ENCODE data around the gene GALNT13. TPM values are rescaled to one million over a fixed set of nuclear protein-coding genes. Genes with fewer than 3 reads are reported as not detected.

The GALNT13 gene
- total RNA-seq, 1 donor from 2014 or later: 0.46 TPM

GRCh38 chr2:154125891-154126290 is 254.2 kb downstream of the GALNT13 start:
- no peak for DNase-seq (ENCODE audit: low read depth, low spot score)

DNA sequence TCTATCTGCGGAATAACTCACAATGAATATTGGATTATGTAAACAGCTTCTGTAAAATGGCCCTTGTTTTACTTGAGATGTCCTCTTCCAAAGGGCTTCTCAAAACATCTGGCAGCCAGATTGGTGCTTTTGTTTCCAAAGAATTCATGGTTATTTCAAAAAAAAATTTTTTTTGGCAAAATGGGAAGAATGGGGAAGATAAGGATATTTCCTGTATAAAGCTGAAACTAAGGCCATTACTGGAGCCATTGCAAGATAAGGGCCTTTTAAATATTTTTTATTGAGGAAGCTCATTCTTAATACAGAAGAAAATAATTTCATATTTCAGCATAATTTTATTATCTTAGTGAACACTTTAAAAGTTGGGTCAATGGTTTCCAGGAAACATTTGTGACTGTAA is 259.1 kb downstream of the GALNT13 start:
- DNase-seq (ENCODE audit: low read depth, low spot score): no peak

DNA sequence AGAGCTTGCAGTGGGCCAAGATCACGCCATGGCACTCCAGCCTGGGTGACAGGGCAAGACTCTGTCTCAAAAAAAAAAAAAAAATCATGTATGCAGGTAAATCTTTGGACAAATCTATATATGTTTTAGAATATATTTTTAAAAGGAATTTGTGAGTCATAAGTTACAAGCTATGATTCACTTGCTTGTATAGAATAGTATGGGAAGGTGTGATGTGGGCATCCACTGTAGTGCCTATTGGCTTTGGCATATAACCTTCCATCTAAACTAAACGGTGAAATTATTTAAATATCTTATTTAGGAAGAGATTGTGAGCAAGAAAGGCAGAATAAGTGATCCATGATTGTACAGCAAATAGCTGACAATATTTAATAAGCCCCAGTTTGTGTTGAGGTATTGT is 261.1 kb downstream of the GALNT13 start:
- no peak for DNase-seq (ENCODE audit: low read depth, low spot score)

- no peak for DNase-seq (ENCODE audit: low read depth, low spot score)
These were observed 262.1 kb downstream of the GALNT13 start for GRCh38 chr2:154133823-154134222.

GRCh38 chr2:154140249-154141025 is 268.7 kb downstream of the GALNT13 start:
- no peak for DNase-seq (ENCODE audit: low read depth, low spot score)

DNA sequence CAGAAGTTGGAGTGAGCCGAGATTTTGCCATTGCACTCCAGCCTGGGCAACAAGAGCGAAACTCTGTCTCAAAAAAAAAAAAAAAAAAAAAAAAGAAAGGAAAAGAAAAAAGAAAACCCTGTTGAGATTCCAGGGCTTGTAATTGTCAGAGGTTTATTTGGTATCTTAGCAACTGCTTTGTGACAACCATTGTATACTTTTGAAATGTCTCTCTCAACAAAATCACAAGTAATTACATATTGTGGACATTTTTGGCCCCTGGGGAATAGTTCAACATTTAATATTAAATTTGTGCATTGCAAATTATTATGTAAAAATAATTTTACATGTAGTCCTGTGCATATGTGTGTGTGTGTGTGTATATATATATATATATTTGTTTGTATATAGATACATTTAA is 270.8 kb downstream of the GALNT13 start:
- no peak for DNase-seq (ENCODE audit: low read depth, low spot score)

- no peak for DNase-seq (ENCODE audit: low read depth, low spot score)
These were observed 271.4 kb downstream of the GALNT13 start for GRCh38 chr2:154143105-154143504.

DNA sequence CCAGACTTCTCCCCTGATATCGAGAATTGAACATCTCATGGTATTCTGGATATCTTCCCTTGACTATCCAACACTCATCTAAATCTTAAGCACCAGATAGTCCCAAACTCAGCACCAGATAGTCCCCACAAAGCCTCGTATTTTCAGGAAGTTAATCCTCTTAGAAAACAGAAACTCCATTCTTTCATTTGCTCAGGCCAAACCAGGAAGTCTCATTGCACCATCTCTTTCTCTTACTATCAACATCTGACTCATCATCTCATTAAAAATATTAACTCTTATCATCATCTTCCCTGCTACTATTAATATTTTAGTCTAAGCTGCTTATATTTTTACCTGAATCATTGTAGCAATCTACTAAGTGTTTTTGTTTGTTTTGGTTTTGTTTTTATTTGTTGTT is 286.4 kb downstream of the GALNT13 start:
- no peak for DNase-seq (ENCODE audit: low read depth, low spot score)

DNA sequence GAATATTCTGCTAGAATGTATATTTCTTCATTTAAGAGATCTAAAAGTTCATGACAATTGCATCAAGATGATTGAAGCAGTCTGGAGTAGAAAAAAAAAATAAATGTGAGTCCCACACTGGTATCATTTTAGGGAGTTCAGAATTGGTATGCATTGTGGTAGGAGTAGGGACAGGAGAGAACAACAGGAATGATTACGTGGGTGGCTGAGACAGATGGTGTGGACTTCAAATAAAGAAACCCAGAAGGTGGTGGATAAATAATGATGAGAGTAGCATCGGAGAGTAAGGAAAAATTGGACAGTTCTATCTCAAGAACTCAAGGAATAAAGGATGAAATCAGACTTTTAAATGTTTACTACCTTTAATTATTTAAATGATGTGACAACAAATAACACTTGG is 289.6 kb downstream of the GALNT13 start:
- DNase-seq (ENCODE audit: low read depth, low spot score): no peak

DNA sequence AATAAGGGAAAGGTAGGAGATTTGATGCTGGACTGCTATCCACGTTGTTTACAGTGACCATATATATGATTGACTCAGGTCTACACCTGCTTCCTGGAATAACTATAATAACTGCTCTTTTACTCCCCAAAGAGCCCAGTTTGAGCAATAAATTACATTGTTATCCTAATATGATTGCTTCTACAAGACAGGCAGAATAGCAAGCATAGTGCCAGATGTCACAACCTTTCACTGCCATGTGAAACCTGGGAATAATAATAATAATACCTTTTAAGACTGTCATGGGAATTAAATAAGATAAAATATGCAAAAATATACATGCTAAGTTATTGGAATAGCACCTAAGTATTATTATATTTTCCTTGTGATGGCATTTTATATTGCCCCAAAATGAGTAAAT is 298.7 kb downstream of the GALNT13 start:
- DNase-seq (ENCODE audit: low read depth, low spot score): no peak

GRCh38 chr2:154173164-154173563 is 301.4 kb downstream of the GALNT13 start:
- DNase-seq (ENCODE audit: low read depth, low spot score): no peak

DNA sequence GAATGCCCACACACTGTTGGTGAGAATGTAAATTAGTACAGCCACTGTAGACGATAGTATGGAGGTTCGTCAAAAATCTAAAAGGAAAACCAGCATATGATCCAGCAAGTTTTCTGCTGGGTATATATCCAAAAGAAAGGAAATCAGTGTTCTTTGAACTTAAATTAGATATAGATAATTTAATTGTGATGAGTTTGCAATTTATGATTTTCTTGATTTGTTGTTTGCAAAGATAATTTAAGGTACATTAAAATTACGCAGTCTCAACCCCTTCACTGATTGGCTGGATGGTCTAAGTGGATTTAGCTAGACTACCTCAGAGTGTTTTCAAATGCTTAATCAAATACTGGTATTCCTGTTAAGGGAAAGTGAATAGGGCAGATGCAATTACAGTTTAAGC is 302.2 kb downstream of the GALNT13 start:
- no peak for DNase-seq (ENCODE audit: low read depth, low spot score)

DNA sequence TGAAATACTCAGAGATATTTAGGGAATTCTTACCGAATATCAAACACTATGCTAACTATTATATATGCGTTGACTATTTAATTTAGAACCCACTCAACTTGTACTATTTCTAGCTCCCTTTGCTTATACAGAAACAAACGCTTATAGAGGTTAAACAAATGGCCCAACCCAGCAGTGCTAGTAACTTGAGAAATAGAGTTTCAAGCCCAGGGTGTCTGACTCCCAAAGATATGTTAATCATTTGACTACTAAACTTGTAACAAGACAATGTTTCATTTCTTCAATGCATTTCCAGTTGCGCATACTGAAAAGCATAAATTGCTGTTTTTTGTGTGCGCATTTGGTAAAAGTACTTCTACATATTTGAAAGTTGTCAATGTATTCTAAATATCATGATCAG is 310.3 kb downstream of the GALNT13 start:
- DNase-seq (ENCODE audit: low read depth, low spot score): no peak

DNA sequence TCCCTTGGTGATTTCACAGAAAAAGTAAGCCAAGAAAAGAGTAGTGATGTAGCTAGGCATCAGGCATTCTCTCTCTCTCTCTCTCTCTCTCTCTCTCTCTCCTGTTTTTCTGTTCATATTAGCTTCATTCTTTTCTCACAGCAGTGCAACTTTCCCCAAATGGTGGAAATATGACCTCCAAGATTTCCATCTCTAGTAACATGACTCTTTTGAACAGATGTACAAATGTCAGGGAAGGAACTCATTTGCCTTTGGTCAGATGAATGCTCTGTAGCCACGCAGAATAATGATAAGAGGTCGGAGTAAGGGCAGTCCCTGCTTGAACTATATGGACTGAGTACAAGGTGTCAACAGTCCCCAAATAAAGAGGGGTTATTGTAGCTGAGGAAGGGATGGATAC is 316.2 kb downstream of the GALNT13 start:
- no peak for DNase-seq (ENCODE audit: low read depth, low spot score)

DNA sequence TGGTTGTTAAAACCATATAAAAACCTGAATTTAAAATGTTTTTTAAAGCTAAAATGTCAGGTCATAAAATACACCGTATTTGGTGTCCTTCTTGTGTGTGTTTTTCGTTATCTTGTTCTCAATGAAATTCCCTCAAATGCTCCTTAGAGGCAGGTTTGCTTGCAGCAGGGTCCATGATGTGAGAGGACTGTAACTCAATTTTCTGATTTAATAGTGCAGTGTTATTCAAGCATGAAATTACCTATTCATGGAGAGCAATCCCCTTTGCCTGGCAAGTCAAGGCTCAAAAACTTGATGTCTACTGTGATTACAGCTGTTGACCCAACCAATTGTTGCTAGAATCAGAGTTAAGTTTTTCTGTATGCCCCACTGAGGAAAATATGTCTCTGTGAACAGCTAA is 318.2 kb downstream of the GALNT13 start:
- DNase-seq (ENCODE audit: low read depth, low spot score): no peak

GRCh38 chr2:154193246-154193645 is 321.5 kb downstream of the GALNT13 start:
- no peak for DNase-seq (ENCODE audit: low read depth, low spot score)

DNA sequence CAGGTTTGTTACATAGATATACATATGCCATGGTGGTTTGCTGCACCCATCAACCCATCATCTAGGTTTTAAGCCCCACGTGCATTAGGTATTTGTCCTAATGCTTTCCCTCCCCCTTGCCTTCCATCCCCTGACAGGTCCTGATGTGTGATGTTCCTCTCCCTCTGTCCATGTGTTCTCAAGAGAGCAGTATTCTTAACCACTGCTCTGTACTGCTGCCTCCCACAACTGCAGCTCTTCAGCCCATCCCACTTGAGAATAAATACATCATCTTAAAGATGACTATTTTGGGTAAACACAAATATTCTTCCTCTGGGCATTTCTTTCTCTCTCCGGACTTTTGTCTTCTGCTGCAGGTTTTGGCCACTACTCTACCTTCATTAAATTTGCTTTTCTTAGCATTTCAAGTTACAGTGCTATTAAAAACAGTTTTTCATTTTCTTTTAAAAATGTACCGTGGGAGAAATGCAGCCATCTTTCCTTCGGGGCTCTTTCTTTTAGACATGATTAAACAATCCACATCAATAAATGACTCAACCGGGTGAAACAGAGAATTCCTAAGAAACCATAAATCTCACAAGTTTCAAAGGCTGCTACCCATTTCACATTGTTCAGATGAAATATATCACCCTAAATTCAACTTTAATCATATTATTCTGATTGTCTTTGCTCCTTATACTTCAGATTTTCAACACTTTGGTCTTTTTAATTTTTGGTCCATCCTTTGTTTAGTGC is 323.4 kb downstream of the GALNT13 start:
- no peak for DNase-seq (ENCODE audit: low read depth, low spot score)

DNA sequence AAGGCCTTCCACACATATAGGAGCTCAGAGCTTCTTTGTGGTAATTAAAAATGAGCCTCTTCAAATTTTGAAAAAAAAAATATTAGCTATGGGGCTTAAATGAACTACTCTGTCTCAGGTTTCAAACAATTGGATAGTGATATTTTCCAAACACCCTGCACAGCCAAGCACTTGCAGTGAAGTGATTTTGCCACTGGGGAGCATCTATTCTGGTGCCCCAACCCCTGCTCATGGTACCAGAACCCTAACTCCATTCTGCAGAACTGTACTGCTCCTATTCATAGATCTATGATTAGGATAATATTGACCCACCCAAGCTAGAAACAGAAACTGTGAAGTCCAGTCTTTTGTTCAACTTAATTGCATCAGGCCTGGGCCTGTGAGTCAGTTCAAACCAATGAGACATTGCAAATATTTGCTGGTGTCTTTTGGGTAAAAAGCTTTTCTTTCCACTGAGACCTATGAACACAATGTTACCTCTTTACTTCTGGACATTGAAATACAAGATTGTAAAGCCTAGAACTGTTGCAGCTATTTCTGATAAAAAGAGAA is 324.0 kb downstream of the GALNT13 start:
- no peak for DNase-seq (ENCODE audit: low read depth, low spot score)

- no peak for DNase-seq (ENCODE audit: low read depth, low spot score)
These were observed 327.1 kb downstream of the GALNT13 start for GRCh38 chr2:154198866-154199265.

- no peak for DNase-seq (ENCODE audit: low read depth, low spot score)
These were observed 331.5 kb downstream of the GALNT13 start for GRCh38 chr2:154203206-154203605.

DNA sequence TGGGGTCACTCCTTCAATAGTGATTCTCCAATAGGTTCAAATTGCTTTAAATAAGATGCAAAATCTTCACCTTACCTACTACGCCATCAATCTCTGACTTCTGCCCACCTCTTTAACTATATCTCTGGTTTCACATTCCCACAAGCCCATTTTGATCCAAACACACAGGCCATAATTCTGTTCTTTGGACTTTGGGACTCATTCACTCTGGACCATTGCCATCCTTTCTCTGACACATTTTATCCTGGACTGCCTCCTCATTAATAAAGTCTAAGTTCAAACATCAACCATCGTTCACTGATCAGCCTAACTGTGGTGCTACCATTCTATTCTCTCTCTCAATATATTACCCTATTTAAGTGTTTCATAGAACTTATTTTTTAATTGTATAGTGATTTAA is 332.2 kb downstream of the GALNT13 start:
- no peak for DNase-seq (ENCODE audit: low read depth, low spot score)

DNA sequence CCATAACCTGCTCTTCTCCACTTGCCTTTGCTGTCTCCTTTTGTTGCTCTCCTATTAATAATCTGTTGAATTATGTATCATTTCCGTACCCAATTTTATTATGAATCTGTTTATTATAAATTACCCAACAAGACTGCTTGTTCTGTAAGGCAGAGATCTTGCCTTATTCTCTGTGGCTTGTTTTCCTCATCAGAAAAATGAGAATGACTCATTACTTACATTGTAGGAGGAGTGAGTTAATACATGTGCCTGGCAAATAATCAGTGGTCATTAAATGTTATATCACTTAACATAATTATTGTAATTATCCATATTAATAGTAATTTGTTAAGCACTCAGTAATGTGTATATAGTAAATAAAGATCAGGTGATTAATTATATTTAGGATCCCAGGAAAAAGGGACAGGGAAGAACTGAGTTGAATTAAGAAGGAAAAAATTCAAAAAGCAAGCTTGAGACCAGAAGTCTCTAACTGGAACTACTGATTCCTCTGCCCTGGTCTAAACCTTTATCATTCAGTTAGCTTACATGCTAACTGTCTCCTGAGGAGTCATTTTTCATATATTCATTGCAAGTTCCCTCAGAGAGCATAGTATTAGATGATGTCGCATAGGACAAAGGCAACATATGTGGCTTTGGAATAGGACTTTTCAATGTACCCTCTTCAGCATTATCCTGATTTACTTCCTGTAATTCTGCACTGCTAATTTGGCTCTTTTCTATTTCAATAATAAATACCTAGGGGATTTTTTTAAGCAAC is 335.7 kb downstream of the GALNT13 start:
- DNase-seq (ENCODE audit: low read depth, low spot score): no peak
